K562 (cell line): ENCODE measurements around the gene SPHKAP. TPM values are rescaled to one million over a fixed set of nuclear protein-coding genes. Genes with fewer than 3 reads are reported as not detected.

ENCODE experiments used
- ATAC-seq: fragments of 200-7000 bp; cut with Tn5 transposase; 3 replicates; pipeline ENCODE4 v1.9.1; 2020; ENCODE audit warnings: moderate library complexity
- BruUV-seq: library from RNA; stranded (reverse); fragments of 400-500 nt; replicated peaks from 2 replicates; lab custom pipeline; 2021; lab: Mats Ljungman, UMichigan
- CTCF ChIA-PET: fragments of 300-600 bp; formaldehyde crosslinking; extraction: SDS; loops from one replicate; lab custom pipeline; 2021; ENCODE audit warnings: low intra/inter-chr PET ratio; lab: Yijun Ruan, JAX
- POLR2A ChIA-PET: fragments of 300-600, 350-650 bp; sonication (Branson Sonifier 250); formaldehyde crosslinking; extraction: SDS; loops from one replicate; lab custom pipeline; 2021; ENCODE audit warnings: antibody characterized with exemption, inconsistent platforms; lab: Yijun Ruan, JAX
- DNase-seq, 4 experiments: peaks; one replicate each; pipeline versions ENCODE4 v3.0.0 to v3.0.0-alpha.2; 2011 to 2018; ENCODE audit warnings: low spot score in 3 of 4, mixed read lengths in 3 of 4; ENCODE audit errors: extremely low read depth in 1 of 4
- FAIRE-seq: peaks from 2 replicates; lab custom pipeline; 2011; peaks lifted over from hg19 to GRCh38; lab: Jason Lieb, UNC
- H2AFZ ChIP-seq: 2 replicates; pipeline ENCODE4 v1.6.0; 2011; ENCODE audit warnings: low read depth, low read length, control low read depth, inconsistent platforms
- H3K27ac ChIP-seq: fragments of 200-600 bp; 3 replicates; pipeline ENCODE4 v1.8.0; 2011; ENCODE audit warnings: low read depth, mild to moderate bottlenecking, control low read depth, inconsistent platforms, low read length, moderate library complexity, mixed read lengths; ENCODE audit errors: extremely low read depth
- H3K27me3 ChIP-seq, 2 experiments: fragments of 300-600 bp in 1 of 2; 2 replicates in 1 of 2; 3 replicates in 1 of 2; pipeline versions ENCODE4 v1.6.0 to v1.8.0; 2011; ENCODE audit warnings: inconsistent platforms in 2 of 2, low read length in 2 of 2, mild to moderate bottlenecking in 1 of 2, mixed read lengths in 1 of 2, moderate library complexity in 1 of 2; ENCODE audit not compliant: control insufficient read depth in 2 of 2, insufficient read depth in 2 of 2
- H3K36me3 ChIP-seq: fragments of 300-600 bp; 3 replicates; pipeline ENCODE4 v1.8.0; 2011; ENCODE audit warnings: mild to moderate bottlenecking, low read length, inconsistent platforms; ENCODE audit not compliant: control insufficient read depth, insufficient read depth
- H3K4me1 ChIP-seq, 2 experiments: fragments of 200-600 bp in 1 of 2; replicated peaks in 1 of 2; 2 replicates in 1 of 2; 3 replicates in 1 of 2; pipeline versions ENCODE4 v1.5.1 to v1.8.0; 2011; ENCODE audit warnings: inconsistent platforms in 2 of 2, low read length in 2 of 2, mild to moderate bottlenecking in 1 of 2, mixed read lengths in 1 of 2, moderate library complexity in 1 of 2; ENCODE audit not compliant: control insufficient read depth in 2 of 2, insufficient read depth in 2 of 2
- H3K4me2 ChIP-seq: 2 replicates; pipeline ENCODE4 v1.6.1; 2011; ENCODE audit warnings: low read length, control low read depth, inconsistent platforms, mixed read lengths; ENCODE audit not compliant: insufficient read depth
- H3K4me3 ChIP-seq: fragments of 200-600 bp; sonication (generic), shearing (Covaris generic); 2 replicates; pipeline ENCODE4 v1.5.1; 2016; ENCODE audit warnings: control low read depth, inconsistent platforms
- H3K79me2 ChIP-seq: fragments of 200-600 bp; 3 replicates; pipeline ENCODE4 v1.8.0; 2011; ENCODE audit warnings: low read length, inconsistent platforms; ENCODE audit not compliant: control insufficient read depth, insufficient read depth
- H3K9ac ChIP-seq, 2 experiments: 2 replicates each; pipeline versions ENCODE4 v1.6.0 to v1.6.1; 2011; ENCODE audit warnings: low read depth in 2 of 2, low read length in 2 of 2, control low read depth in 1 of 2, inconsistent platforms in 1 of 2, mild to moderate bottlenecking in 1 of 2, mixed read lengths in 1 of 2; ENCODE audit not compliant: insufficient read depth in 1 of 2
- H3K9me1 ChIP-seq: one replicate; pipeline ENCODE4 v1.6.0; 2011; ENCODE audit warnings: inconsistent platforms, mild to moderate bottlenecking, low read length, moderate library complexity; ENCODE audit not compliant: control insufficient read depth, insufficient read depth
- H3K9me3 ChIP-seq: replicated peaks from 2 replicates; pipeline ENCODE4 v1.5.1; 2011; ENCODE audit warnings: low read depth, low read length, inconsistent platforms; ENCODE audit not compliant: control insufficient read depth, insufficient read depth
- H4K20me1 ChIP-seq: replicated peaks from 2 replicates; pipeline ENCODE4 v1.6.1; 2011; ENCODE audit warnings: low read length, inconsistent platforms, mixed read lengths; ENCODE audit not compliant: control insufficient read depth, insufficient read depth
- CEBPG ChIP-seq, 3 experiments: fragments of 200-800 bp in 1 of 3; sonication (Bioruptor generic) in 1 of 3; sonication (generic) in 1 of 3; formaldehyde crosslinking in 1 of 3; IDR thresholded peaks in 2 of 3; conservative IDR thresholded peaks in 1 of 3; 2 replicates each; pipeline versions ENCODE4 v1.6.1 to v1.8.0; 2016 to 2022; ENCODE audit warnings: missing compliant biosample characterization in 2 of 3, missing genetic modification characterization in 2 of 3, mild to moderate bottlenecking in 1 of 3, missing genetic modification reagents in 1 of 3
- RBM22 ChIP-seq: fragments of 200-400 bp; formaldehyde crosslinking; IDR thresholded peaks from 2 replicates; pipeline ENCODE4 v1.6.1; 2018; ENCODE audit warnings: low read length, low read depth; ENCODE audit not compliant: poor library complexity, severe bottlenecking
- WGBS: fragments of 100-300 bp; shearing (Covaris generic); methylation state at CpG from one replicate; pipeline ENCODE4 v1.1.6; 2016; ENCODE audit warnings: low coverage, mixed read lengths; ENCODE audit not compliant: insufficient coverage; ENCODE audit errors: missing lambda C conversion rate; 5-methylcytosine and 5-hydroxymethylcytosine counted together
- in situ Hi-C: fragments of 300-500 bp; cut with MboI; formaldehyde crosslinking; loops from 4 replicates; pipeline ENCODE4 v1.15.0; 2018; ENCODE audit warnings: inconsistent platforms, mixed read lengths
- intact Hi-C: fragments of 100-400 bp; cut with micrococcal nuclease; formaldehyde crosslinking; loops from 2 replicates; pipeline ENCODE4 v1.14.2; 2022
- polyA plus RNA-seq, 8 experiments: library from polyadenylated mRNA; depleted of rRNA in 4 of 8; stranded (reverse) in 5 of 8; unstranded in 3 of 8; fragments of >200 nt; fragmentation: Nextera tagmentation in 2 of 8; fragmentation: Illumina TruSeq in 1 of 8; extraction: Ambion mirVana in 2 of 8; extraction: Trizol in 1 of 8; gene quantifications; 2 replicates each; pipeline versions ENCODE4 v1.2.1 to v1.2.3, GENCODE V29; 2011 to 2014; ENCODE audit warnings: inconsistent platforms in 1 of 8, missing spikeins in 1 of 8
- total RNA-seq, 7 experiments: library from RNA; depleted of rRNA in 6 of 7; stranded (reverse); fragments of >200 nt in 6 of 7; fragmentation: Illumina TruSeq in 2 of 7; extraction: Trizol in 2 of 7; gene quantifications; 2 replicates each; pipeline versions ENCODE4 v1.2.1 to v1.2.3, GENCODE V29; 2011 to 2021; ENCODE audit warnings: low replicate concordance in 1 of 7
- TF ChIP-seq, protein P1 (sequence below): fragments of 150-350 bp; conservative IDR thresholded peaks from 2 replicates; pipeline ENCODE4 v1.6.1; 2014; ENCODE audit warnings: low read length

Gene SPHKAP
- total and polyA plus RNA-seq, 9 of the 15 experiments (the other 6 are each of a cell fraction or from before 2014, with no cell fraction given): not detected

DNA sequence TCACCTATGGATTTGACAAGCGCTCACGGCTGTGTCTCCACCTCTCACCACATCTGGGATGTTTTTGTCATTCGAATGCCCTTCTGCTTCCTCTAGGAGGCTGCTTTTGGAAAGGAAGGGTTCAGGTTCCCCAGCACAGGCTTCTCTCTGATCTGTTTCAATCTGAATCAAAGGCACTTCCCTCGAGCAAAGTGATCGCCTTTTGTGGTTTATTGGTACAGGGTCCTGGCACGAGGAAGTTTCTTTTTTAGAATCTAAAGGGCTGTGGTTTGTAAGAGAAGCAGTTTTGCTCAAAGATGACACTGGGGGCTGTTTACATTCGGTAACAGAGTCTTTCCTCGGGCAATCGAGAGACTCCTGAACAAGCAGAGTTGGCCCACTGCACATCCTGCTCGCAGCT is 165.1 kb downstream of the SPHKAP start:
- no peak for ATAC-seq
- ChIA-PET CTCF (no interaction called here), POLR2A (no interaction called here)
- intact Hi-C loops (no loop called here), in situ Hi-C loops (no loop called here)
- no peaks in the 10 kb centered on the region for H3K9me3 ChIP-seq
- no peak overlapping the region for H3K9ac ChIP-seq
- H3K4me1 ChIP-seq: no peaks in the 10 kb centered on the region
- H3K79me2 ChIP-seq: no peaks in the 10 kb centered on the region; the same call in 2 of the 3 replicates
- H3K9me1 ChIP-seq: no peaks in the 10 kb centered on the region
- H3K27me3 ChIP-seq: no peaks in the 10 kb centered on the region
- no peak overlapping the region for H3K27ac ChIP-seq
- DNase-seq: no peak
- H2AFZ ChIP-seq: no peak overlapping the region
- no peak overlapping the region for H3K4me3 ChIP-seq
- TF ChIP-seq RBM22: no peak
- 1% methylated on average over 8 of the region's 10 CpGs for WGBS
- no peak for FAIRE-seq
- H4K20me1 ChIP-seq: no peaks in the 10 kb centered on the region
- no TSS peak for BruUV-seq
- H3K36me3 ChIP-seq: no peaks in the 10 kb centered on the region
- H3K4me2 ChIP-seq: no peak overlapping the region

DNA sequence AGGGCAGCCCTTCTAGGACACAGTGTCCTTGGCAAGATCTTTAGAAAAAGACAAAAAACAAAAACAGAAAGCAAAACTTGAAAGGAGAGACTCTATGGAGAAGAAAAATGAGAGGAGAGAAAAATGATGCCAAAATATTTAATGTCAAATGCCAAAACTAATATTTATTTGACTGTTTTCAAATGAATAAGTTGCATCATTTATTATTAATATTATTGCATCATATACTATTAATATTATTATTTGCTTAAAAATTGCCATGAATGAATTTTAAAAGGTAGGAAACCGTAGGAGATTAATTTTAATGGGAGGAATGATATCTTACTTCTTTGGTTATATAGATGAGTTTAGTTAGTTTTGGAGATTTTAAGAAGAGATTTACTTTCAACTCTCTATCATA is 165.7 kb downstream of the SPHKAP start:
- TF ChIP-seq, protein P1, sequence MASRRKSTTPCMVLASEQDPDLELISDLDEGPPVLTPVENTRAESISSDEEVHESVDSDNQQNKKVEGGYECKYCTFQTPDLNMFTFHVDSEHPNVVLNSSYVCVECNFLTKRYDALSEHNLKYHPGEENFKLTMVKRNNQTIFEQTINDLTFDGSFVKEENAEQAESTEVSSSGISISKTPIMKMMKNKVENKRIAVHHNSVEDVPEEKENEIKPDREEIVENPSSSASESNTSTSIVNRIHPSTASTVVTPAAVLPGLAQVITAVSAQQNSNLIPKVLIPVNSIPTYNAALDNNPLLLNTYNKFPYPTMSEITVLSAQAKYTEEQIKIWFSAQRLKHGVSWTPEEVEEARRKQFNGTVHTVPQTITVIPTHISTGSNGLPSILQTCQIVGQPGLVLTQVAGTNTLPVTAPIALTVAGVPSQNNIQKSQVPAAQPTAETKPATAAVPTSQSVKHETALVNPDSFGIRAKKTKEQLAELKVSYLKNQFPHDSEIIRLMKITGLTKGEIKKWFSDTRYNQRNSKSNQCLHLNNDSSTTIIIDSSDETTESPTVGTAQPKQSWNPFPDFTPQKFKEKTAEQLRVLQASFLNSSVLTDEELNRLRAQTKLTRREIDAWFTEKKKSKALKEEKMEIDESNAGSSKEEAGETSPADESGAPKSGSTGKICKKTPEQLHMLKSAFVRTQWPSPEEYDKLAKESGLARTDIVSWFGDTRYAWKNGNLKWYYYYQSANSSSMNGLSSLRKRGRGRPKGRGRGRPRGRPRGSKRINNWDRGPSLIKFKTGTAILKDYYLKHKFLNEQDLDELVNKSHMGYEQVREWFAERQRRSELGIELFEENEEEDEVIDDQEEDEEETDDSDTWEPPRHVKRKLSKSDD: no peak
- no peak for TF ChIP-seq CEBPG (CRISPR knock-in tag; IDR thresholded peaks at IDR 0.05)
- peak in 1 of 2 experiments; percentile 72; a peak in 2 of 4 replicates for TF ChIP-seq CEBPG (tag; conservative IDR thresholded peaks at IDR 0.05 in 1 of 2, IDR thresholded peaks at IDR 0.05 in 1 of 2)
- WGBS: 0% methylated on average over 1 of the region's 1 CpG
- H2AFZ ChIP-seq: no peak overlapping the region
- ChIA-PET CTCF (no interaction called here), POLR2A (no interaction called here)
- BruUV-seq: no TSS peak
- FAIRE-seq (no peak), DNase-seq (no peak), ATAC-seq (no peak)
- no peaks in the 10 kb centered on the region for H3K9me3 ChIP-seq
- no peak overlapping the region for H3K27ac ChIP-seq
- no peaks in the 10 kb centered on the region for H3K9me1 ChIP-seq
- no peaks in the 10 kb centered on the region; the same call in 2 of the 3 replicates for H3K79me2 ChIP-seq
- H3K4me2 ChIP-seq: no peak overlapping the region
- no peaks in the 10 kb centered on the region for H3K36me3 ChIP-seq
- no peaks in the 10 kb centered on the region for H3K4me1 ChIP-seq
- in situ Hi-C loops (no loop called here), intact Hi-C loops (no loop called here)
- H3K27me3 ChIP-seq: no peaks in the 10 kb centered on the region
- H3K4me3 ChIP-seq: no peak overlapping the region
- no peaks in the 10 kb centered on the region for H4K20me1 ChIP-seq
- H3K9ac ChIP-seq: no peak overlapping the region
